Gastroesophageal sphincter (tissue), 4 donors: ENCODE data around the gene PTPN1. TPM values are rescaled to one million over a fixed set of nuclear protein-coding genes. Genes with fewer than 3 reads are reported as not detected.

Source experiments
- ATAC-seq: fragments of 150-250 bp; one replicate; pipeline ENCODE4 v1.9.1; 2016; ENCODE audit warnings: mild to moderate bottlenecking, moderate library complexity
- H3K27ac ChIP-seq, 4 donors: fragments of 200-600 bp; sonication (generic) in 3 of 4; 1 replicate in 3 of 4; 2 replicates in 1 of 4; pipeline ENCODE4 v1.5.1; 2016 to 2019
- H3K27me3 ChIP-seq: fragments of 200-600 bp; sonication (generic); one replicate; pipeline ENCODE4 v1.5.1; 2019
- H3K36me3 ChIP-seq, 2 donors: fragments of 200-600 bp; sonication (generic); one replicate each; pipeline ENCODE4 v1.5.1; 2019; ENCODE audit warnings: control low read depth in 1 of 2
- H3K4me1 ChIP-seq, 3 donors: fragments of 200-600 bp; sonication (generic); 1 replicate in 2 of 3; 2 replicates in 1 of 3; pipeline ENCODE4 v1.5.1; 2016 to 2019; ENCODE audit warnings: control low read depth in 2 of 3
- H3K4me3 ChIP-seq, 2 donors: fragments of 200-600 bp; sonication (generic); one replicate each; pipeline ENCODE4 v1.5.1; 2019; ENCODE audit warnings: mild to moderate bottlenecking in 1 of 2, moderate library complexity in 1 of 2
- H3K9me3 ChIP-seq, 3 donors: fragments of 200-600 bp; sonication (generic); one replicate each; pipeline ENCODE4 v1.5.1; 2017 to 2019; ENCODE audit warnings: control low read depth in 2 of 3
- CTCF ChIP-seq, 4 experiments: fragments of 200-600 bp in 2 of 4; fragments of 450-650 bp in 2 of 4; sonication (generic) in 1 of 4; IDR thresholded peaks; one replicate each; pipeline ENCODE4 v1.5.1; 2017 to 2019; ENCODE audit warnings: antibody characterized with exemption in 4 of 4, mild to moderate bottlenecking in 2 of 4, moderate library complexity in 2 of 4
- EP300 ChIP-seq: sonication (generic); formaldehyde crosslinking; IDR thresholded peaks from one replicate; pipeline ENCODE4 v1.6.1; 2017; ENCODE audit warnings: antibody characterized with exemption, mild to moderate bottlenecking
- POLR2A ChIP-seq, 2 donors: fragments of 450-650 bp; IDR thresholded peaks; one replicate each; pipeline ENCODE4 v1.6.1; 2017; ENCODE audit warnings: antibody characterized with exemption in 2 of 2, mild to moderate bottlenecking in 2 of 2, moderate library complexity in 1 of 2
- POLR2AphosphoS5 ChIP-seq: sonication (generic); formaldehyde crosslinking; IDR thresholded peaks from one replicate; pipeline ENCODE4 v1.6.1; 2017; ENCODE audit warnings: antibody characterized with exemption
- WGBS, 2 donors: methylation state at CpG; one replicate each; pipeline ENCODE4 v1.1.5; 2018; ENCODE audit warnings: low coverage in 1 of 2; 5-methylcytosine and 5-hydroxymethylcytosine counted together
- total RNA-seq, 4 donors: library from RNA; depleted of rRNA; stranded (reverse); fragments of >200 nt; gene quantifications; one replicate each; pipeline ENCODE4 v1.1.0, GENCODE V29; 2016

The PTPN1 gene
- total RNA-seq, 4 donors from 2014 or later: 27.6 to 43.6 (median 38.4) TPM

GRCh38 chr20:50575865-50576720 is 65.9 kb downstream of the PTPN1 start:
- peaks cover 0 to 66% of the 10 kb centered on the region in 2 donors for H3K36me3 ChIP-seq

GRCh38 chr20:50577175-50578018 is 67.2 kb downstream of the PTPN1 start:
- Histone ChIP-seq H3K27me3 (no peaks in the 10 kb centered on the region), H3K4me3 (no peak overlapping the region), H3K9me3 (no peaks in the 10 kb centered on the region), H3K27ac (peak overlapping the region in 3 of 4 donors; percentile 47 to 61 (median 57)), H3K36me3 (peaks cover 0 to 80% of the 10 kb centered on the region in 2 donors), H3K4me1 (peaks cover 3 to 56% (median 14%) of the 10 kb centered on the region in 3 donors)
- 20 to 50% methylated on average over 1 to 9 of the region's 17 CpGs for WGBS, 2 donors
- TF ChIP-seq POLR2AphosphoS5: peak; percentile 29
- no peak for TF ChIP-seq POLR2A (IDR thresholded peaks at IDR 0.05)
- no peak for ATAC-seq

More at GRCh38 chr20:50575865-50576720, 65.9 kb downstream of the PTPN1 start:
- H3K27ac ChIP-seq: peak overlapping the region in 3 of 4 donors; percentile 9 to 61 (median 59)
- peak; percentile 75 for ATAC-seq
- no peaks in the 10 kb centered on the region for H3K27me3 ChIP-seq
- no peaks in the 10 kb centered on the region for H3K9me3 ChIP-seq
- no peak overlapping the region for H3K4me3 ChIP-seq
- peak; percentile 81 for TF ChIP-seq POLR2AphosphoS5
- TF ChIP-seq CTCF (IDR thresholded peaks at IDR 0.05): peak; percentile 51 to 85 (median 81)
- no peak for TF ChIP-seq POLR2A (IDR thresholded peaks at IDR 0.05)
- H3K4me1 ChIP-seq: peaks cover 3 to 69% (median 14%) of the 10 kb centered on the region in 3 donors
- 49 to 70% methylated on average over 1 to 11 of the region's 12 CpGs for WGBS, 2 donors

GRCh38 chr20:50578061-50578777 is 68.0 kb downstream of the PTPN1 start:
- WGBS, 2 donors: 79 to 86% methylated on average over 6 to 7 of the region's 14 CpGs

GRCh38 chr20:50578778-50579165 is 68.6 kb downstream of the PTPN1 start:
- H3K9me3 ChIP-seq: no peaks in the 10 kb centered on the region
- ATAC-seq: no peak
- 56 to 90% methylated on average over 2 to 3 of the region's 5 CpGs for WGBS, 2 donors
- H3K27ac ChIP-seq: no peak overlapping the region
- peaks cover 0 to 42% (median 2%) of the 10 kb centered on the region in 3 donors for H3K4me1 ChIP-seq
- H3K36me3 ChIP-seq: peaks cover 0 to 92% of the 10 kb centered on the region in 2 donors
- no peak overlapping the region for H3K4me3 ChIP-seq
- H3K27me3 ChIP-seq: no peaks in the 10 kb centered on the region
- TF ChIP-seq CTCF (IDR thresholded peaks at IDR 0.05): no peak
- TF ChIP-seq POLR2AphosphoS5: no peak
- TF ChIP-seq POLR2A (IDR thresholded peaks at IDR 0.05): no peak
- TF ChIP-seq EP300: no peak

More at GRCh38 chr20:50578061-50578777, 68.0 kb downstream of the PTPN1 start:
- Histone ChIP-seq H3K9me3 (no peaks in the 10 kb centered on the region), H3K36me3 (peaks cover 0 to 88% of the 10 kb centered on the region in 2 donors), H3K27ac (peak overlapping the region in 3 of 4 donors; percentile 47 to 61 (median 57)), H3K4me3 (no peak overlapping the region), H3K4me1 (peaks cover 2 to 48% (median 6%) of the 10 kb centered on the region in 3 donors), H3K27me3 (no peaks in the 10 kb centered on the region)
- no peak for TF ChIP-seq POLR2AphosphoS5
- TF ChIP-seq POLR2A (IDR thresholded peaks at IDR 0.05): no peak
- no peak for TF ChIP-seq EP300
- TF ChIP-seq CTCF (IDR thresholded peaks at IDR 0.05): no peak
- no peak for ATAC-seq
